Pancreas (tissue), 10 donors: ENCODE measurements around the gene SOBP. TPM values are rescaled to one million over a fixed set of nuclear protein-coding genes. Genes with fewer than 3 reads are reported as not detected.
"Not testable (repeated sequence)": the region's sequence is repeated elsewhere in the genome, so short reads cannot be mapped to it uniquely, and the experiment has no call there.

Experiments
- ATAC-seq, 4 donors: fragments of 200-7000 bp; cut with Tn5 transposase; one replicate each; pipeline versions ENCODE4 v1.8.0 to v1.9.1; 2020; ENCODE audit warnings: mild to moderate bottlenecking in 4 of 4, moderate library complexity in 4 of 4
- DNase-seq, 6 donors: peaks; one replicate each; pipeline ENCODE4 v3.0.0-alpha.2; 2020
- FAIRE-seq: peaks from 2 replicates; lab custom pipeline; 2012; peaks lifted over from hg19 to GRCh38; lab: Jason Lieb, UNC
- H3K27ac ChIP-seq, 4 donors: fragments of 200-600 bp; sonication (generic); 1 replicate in 3 of 4; 2 replicates in 1 of 4; pipeline versions ENCODE4 v1.5.0 to v1.8.0; 2020
- H3K27me3 ChIP-seq, 4 donors: fragments of 200-600 bp; one replicate each; pipeline ENCODE4 v1.8.0; 2021
- H3K36me3 ChIP-seq, 3 donors: fragments of 200-600 bp; sonication (generic) in 1 of 3; one replicate each; pipeline versions ENCODE4 v1.5.0 to v1.8.0; 2020 to 2021
- H3K4me1 ChIP-seq, 3 donors: fragments of 200-600 bp; one replicate each; pipeline ENCODE4 v1.8.0; 2021
- H3K4me3 ChIP-seq, 4 donors: fragments of 200-600 bp; sonication (generic) in 2 of 4; one replicate each; pipeline versions ENCODE4 v1.5.0 to v1.8.0; 2020 to 2021
- H3K9me3 ChIP-seq, 4 donors: fragments of 200-600 bp; one replicate each; pipeline ENCODE4 v1.8.0; 2021
- WGBS, 2 donors: extraction: QIAGEN DNeasy Blood & Tissue Kit; methylation state at CpG; one replicate each; pipeline ENCODE4 v1.1.7; 2013; 5-methylcytosine and 5-hydroxymethylcytosine counted together
- intact Hi-C, 3 donors: fragments of 100-400 bp; cut with DNase I; formaldehyde crosslinking; loops; one replicate each; pipeline versions ENCODE4 v1.11.1 to v1.14.2; 2022
- polyA plus RNA-seq, 2 donors: library from polyadenylated mRNA; stranded (reverse); fragments of 200-250 nt; gene quantifications; one replicate each; pipeline ENCODE4 v1.2.3, GENCODE V29; 2013
- total RNA-seq, 6 donors: library from RNA; stranded (reverse); fragmentation: NEBNext Ultra II Directional in 4 of 6; extraction: Animal tissue kit (Norgen Biotek cat#: 25700) in 4 of 6; gene quantifications; one replicate each; pipeline versions ENCODE4 v1.2.1 to v1.2.4, GENCODE V29; 2021 to 2023
- TF ChIP-seq, protein P1 (sequence below), 4 donors: fragments of 200-600 bp; sonication (generic) in 3 of 4; IDR thresholded peaks; one replicate each; pipeline versions ENCODE4 v1.5.0 to v1.8.0; 2021; ENCODE audit warnings: antibody characterized with exemption in 4 of 4
- donor health status: healthy with polysubstance abuse.
- donor health status: DM: no; HTN: no; CAD: no; lungs with moderate emphysema.
- donor health status: DM: no; HTN: no; CAD: no.
- donor health status: control.
- donor health status: control.
- donor health status: Bipolar disorder and iron deficiency.
- donor health status: DM: yes; HTN: yes; CAD: no.
- donor health status: DM: no; HTN: no; CAD: no.
- donor health status: DM: no; HTN: no; CAD: no.
- donor health status: DM: yes; HTN: yes; CAD: no.

The SOBP gene
- total and polyA plus RNA-seq, 8 donors, result 1.1 to 3.5 (median 2.0) TPM

DNA sequence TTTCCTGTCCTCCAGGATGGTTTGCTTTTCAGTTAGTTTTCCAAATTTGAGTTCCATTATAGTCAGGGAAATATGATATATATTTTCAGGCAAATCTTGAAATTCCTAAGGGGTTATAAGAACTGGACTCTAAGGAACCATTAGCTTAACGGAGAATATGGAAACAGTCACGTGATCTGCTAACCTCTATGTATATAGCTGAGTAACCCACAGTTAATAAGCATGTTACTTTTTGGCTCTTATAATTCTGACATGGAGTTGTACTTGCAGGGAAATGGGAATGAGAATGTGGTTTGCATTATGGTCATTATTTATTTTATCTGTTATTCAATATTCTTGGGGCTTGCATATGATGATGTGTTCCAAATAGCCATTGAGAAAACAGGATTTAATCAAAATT lies 23.3 kb downstream of the SOBP start:
- FAIRE-seq, result no peak
- WGBS, 2 donors, result 75 to 89% methylated on average over 2 of the region's 2 CpGs
- TF ChIP-seq, protein P1, sequence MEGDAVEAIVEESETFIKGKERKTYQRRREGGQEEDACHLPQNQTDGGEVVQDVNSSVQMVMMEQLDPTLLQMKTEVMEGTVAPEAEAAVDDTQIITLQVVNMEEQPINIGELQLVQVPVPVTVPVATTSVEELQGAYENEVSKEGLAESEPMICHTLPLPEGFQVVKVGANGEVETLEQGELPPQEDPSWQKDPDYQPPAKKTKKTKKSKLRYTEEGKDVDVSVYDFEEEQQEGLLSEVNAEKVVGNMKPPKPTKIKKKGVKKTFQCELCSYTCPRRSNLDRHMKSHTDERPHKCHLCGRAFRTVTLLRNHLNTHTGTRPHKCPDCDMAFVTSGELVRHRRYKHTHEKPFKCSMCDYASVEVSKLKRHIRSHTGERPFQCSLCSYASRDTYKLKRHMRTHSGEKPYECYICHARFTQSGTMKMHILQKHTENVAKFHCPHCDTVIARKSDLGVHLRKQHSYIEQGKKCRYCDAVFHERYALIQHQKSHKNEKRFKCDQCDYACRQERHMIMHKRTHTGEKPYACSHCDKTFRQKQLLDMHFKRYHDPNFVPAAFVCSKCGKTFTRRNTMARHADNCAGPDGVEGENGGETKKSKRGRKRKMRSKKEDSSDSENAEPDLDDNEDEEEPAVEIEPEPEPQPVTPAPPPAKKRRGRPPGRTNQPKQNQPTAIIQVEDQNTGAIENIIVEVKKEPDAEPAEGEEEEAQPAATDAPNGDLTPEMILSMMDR (IDR thresholded peaks at IDR 0.05), result no peak
- Histone ChIP-seq H3K36me3 (no peaks in the 10 kb centered on the region), H3K27me3 (no peaks in the 10 kb centered on the region), H3K4me1 (peaks cover 0 to 4% (median 3%) of the 10 kb centered on the region in 3 donors), H3K27ac (no peak overlapping the region), H3K9me3 (peaks cover 0 to 4% (median 0%) of the 10 kb centered on the region in 4 donors), H3K4me3 (no peak overlapping the region)
- no peak for ATAC-seq
- intact Hi-C loops, result no loop called here
- no peak for DNase-seq

DNA sequence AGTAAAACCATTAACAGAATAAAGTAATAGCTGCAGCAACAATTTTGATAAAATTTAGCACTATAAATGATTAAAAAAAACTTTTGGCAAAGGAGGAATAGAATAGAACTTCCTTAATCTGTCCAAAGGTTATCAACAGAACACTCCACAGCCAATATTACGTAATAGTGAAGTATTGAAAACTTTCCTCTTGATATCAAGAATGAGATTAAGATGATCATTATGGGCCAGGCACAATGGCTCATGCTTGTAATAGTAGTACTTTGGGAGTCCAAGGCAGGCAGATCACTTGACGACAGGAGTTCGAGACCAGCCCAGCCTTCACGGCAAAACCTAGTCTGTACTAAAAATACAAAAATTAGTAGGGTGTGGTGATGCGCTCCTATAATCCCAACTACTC lies 26.0 kb downstream of the SOBP start:
- no peak overlapping the region for H3K27ac ChIP-seq
- no peaks in the 10 kb centered on the region for H3K4me1 ChIP-seq
- ATAC-seq, result no peak
- DNase-seq, result no peak
- intact Hi-C loops, result no loop called here
- no peaks in the 10 kb centered on the region for H3K36me3 ChIP-seq
- no peak for FAIRE-seq
- no peaks in the 10 kb centered on the region for H3K27me3 ChIP-seq
- TF ChIP-seq, protein P1 (IDR thresholded peaks at IDR 0.05), result no peak
- H3K4me3 ChIP-seq, result no peak overlapping the region
- H3K9me3 ChIP-seq, result peaks cover 0 to 4% (median 0%) of the 10 kb centered on the region in 4 donors
- 93 to 97% methylated on average over 5 of the region's 5 CpGs for WGBS, 2 donors

DNA sequence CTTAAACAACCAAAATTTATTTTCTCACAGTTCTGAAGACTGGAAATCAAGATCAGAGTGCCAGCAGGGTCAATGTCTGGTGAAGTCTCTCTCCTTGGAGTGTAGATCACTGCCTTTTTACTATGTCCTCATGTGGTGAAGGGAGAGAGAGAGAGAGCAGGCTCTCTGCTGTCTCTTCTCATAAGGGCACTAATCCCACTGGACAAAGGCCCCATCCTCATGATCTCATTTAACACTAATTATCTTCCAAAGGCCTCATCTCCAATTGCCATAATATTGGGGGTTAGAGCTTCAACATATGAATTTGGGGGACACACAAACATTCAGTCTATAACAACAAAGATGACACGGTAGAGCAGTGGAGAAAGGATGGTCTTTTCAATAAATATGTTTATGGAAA lies 27.4 kb downstream of the SOBP start:
- no peak for DNase-seq
- H3K4me3 ChIP-seq, result no peak overlapping the region
- H3K27ac ChIP-seq, result no peak overlapping the region
- no peaks in the 10 kb centered on the region for H3K4me1 ChIP-seq
- no peak for FAIRE-seq
- H3K27me3 ChIP-seq, result no peaks in the 10 kb centered on the region
- ATAC-seq, result no peak
- intact Hi-C loops, result no loop called here
- no peaks in the 10 kb centered on the region for H3K36me3 ChIP-seq
- TF ChIP-seq, protein P1 (IDR thresholded peaks at IDR 0.05), result no peak
- 90 to 96% methylated on average over 1 of the region's 1 CpG for WGBS, 2 donors
- peaks cover 0 to 4% (median 0%) of the 10 kb centered on the region in 4 donors for H3K9me3 ChIP-seq

DNA sequence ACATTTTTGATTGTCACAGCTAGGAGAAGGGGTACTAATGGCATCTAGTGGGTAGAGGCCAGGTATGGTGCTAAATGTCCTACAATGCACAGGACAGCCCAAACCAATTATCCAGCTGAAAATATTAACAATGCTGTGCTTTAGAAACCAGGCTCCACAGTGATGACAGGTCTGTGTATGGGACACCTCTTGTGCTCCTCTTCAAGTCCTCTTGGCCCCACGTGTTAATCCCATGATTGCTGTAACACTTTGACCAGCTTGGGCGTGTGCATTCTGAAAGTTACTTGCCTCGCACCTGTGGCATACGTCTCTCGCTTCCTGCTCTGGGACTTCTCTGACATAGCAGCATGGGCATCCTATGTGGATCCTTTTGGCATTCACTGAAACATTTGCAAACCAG lies 29.3 kb downstream of the SOBP start:
- intact Hi-C loops, ATAC-seq, FAIRE-seq: not testable (repeated sequence)

DNA sequence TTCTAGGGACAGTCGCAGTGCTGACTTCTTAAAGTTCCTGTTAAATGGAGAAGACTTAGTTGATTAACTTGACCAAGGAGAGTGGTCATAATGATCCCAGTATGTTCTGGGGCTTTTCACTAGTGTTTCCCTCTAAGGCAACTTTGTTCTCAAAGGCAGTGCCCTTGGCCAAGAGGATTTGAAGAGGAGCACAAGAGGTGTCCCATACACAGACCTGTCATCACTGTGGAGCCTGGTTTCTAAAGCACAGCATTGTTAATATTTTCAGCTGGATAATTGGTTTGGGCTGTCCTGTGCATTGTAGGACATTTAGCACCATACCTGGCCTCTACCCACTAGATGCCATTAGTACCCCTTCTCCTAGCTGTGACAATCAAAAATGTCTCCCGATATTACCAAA lies 30.8 kb downstream of the SOBP start:
- FAIRE-seq, intact Hi-C loops, H3K27me3 ChIP-seq, H3K9me3 ChIP-seq, ATAC-seq, DNase-seq, H3K36me3 ChIP-seq, H3K27ac ChIP-seq, H3K4me3 ChIP-seq, H3K4me1 ChIP-seq: not testable (repeated sequence)
- WGBS, 2 donors, result 0% methylated on average over 1 of the region's 2 CpGs

More for the DNA sequence above, 29.3 kb downstream of the SOBP start:
- H3K27me3 ChIP-seq, H3K9me3 ChIP-seq, H3K27ac ChIP-seq, DNase-seq, H3K4me3 ChIP-seq, H3K36me3 ChIP-seq, H3K4me1 ChIP-seq: not testable (repeated sequence)
- 80 to 85% methylated on average over 5 of the region's 5 CpGs for WGBS, 2 donors

DNA sequence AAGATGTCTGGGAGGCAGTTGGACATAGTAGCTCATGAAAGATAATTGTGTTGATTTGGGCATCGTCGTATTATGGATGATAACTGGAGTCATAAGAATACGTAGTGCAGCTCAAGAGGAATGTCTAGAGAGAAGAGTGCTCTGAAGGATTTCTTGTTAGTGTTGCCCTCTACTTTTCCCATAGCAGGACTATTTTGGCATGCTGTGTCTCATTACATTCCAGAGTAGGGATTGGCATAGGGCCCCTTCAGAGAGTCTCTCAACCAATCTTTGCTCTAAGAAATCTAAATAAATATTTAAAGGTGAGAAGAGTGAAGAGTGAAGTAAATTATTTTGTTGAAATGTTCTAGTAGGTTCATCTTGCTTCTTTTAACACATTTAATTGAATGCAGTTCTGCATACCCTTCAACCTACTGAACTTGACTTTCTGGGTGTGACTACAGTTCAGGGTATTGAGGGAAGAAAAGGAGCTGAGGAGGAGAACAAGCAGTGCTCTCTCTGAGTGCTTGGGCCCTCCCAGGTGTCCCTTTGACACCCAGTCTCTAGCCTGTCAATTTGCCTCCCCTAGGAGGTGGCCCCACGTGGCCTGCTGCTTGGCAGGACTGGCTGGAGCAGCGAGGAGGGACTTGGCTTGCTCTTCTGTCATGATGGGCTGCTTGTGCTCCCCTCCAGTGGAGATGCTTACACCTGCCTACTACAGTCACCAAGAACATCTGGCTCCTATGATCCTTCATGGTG lies 33.3 kb downstream of the SOBP start:
- FAIRE-seq (no peak), DNase-seq (no peak), ATAC-seq (no peak)
- no peaks in the 10 kb centered on the region for H3K4me1 ChIP-seq
- H3K27me3 ChIP-seq, result no peaks in the 10 kb centered on the region
- H3K36me3 ChIP-seq, result no peaks in the 10 kb centered on the region
- H3K4me3 ChIP-seq, result no peak overlapping the region
- intact Hi-C loops, result no loop called here
- H3K27ac ChIP-seq, result no peak overlapping the region
- TF ChIP-seq, protein P1 (IDR thresholded peaks at IDR 0.05), result no peak
- H3K9me3 ChIP-seq, result no peaks in the 10 kb centered on the region
- 82 to 94% methylated on average over 5 of the region's 5 CpGs for WGBS, 2 donors
